ENCODE measurements around the gene CBFA2T2.
"Not testable (repeated sequence)": the region's sequence is repeated elsewhere in the genome, so short reads cannot be mapped to it uniquely, and the experiment has no call there.

The CBFA2T2 gene

DNA sequence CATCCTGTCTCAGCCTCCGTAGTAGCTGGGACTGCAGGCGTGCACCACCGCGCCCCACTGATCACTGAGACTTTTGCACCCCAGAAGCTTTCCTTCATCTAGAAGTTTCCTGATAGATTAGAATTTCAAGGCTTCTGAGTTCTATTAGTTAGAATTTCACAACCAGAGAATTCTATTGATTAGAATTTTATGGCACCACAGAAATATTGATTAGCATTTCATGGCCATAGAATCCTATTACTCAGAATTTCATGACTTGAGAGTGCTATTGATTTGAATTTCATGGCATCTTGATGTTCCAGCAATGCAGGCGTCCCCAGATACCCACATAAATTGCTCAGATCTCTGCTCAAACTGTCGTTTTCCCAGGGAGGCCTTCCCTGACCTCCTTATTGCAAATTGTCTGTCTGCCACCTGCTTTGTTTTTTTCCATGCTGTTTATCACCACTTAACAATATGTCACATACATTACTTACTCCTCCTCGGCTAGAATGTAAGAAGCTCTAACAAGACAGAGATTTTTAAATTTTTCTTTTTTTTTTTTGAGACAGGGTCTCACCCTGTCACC lies 16.9 kb upstream of the CBFA2T2 start:
- no peak for DNase-seq

DNA sequence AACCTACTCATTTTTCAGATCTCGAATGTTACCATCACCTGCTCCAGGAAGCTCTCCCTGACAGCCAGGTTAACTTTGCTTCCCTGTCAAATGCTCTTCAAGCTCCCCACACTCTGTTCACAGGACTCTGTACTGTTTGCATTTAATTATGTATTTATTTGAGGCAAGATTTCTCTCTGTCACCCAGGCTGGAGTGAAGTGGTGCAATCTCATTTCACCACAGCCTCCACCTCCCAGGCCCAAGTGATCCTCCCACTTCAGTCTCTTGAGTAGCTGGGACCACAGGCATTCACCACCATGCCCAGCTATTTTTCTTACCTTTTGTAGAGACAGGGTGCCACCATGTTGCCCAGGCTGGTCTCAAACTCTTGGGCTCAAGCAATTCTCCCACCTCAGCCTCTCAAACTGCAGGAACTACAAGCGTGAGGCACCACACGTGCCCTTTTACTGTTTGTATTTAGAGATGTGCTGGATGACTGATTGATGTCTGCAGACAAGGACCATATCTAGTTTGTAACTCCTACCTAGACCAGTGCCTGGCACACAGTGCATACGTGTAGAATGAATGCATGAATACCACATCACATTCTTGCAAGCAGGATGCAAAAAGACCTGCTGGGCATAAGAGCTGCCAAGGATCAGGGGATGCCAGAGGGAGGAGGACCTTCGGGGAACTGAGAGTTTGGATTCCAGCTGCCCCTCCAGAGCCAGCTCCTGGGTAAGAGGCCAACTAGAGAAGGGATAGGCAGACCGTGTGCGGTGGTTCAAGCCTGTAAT lies 15.6 kb upstream of the CBFA2T2 start:
- no peak for DNase-seq

DNA sequence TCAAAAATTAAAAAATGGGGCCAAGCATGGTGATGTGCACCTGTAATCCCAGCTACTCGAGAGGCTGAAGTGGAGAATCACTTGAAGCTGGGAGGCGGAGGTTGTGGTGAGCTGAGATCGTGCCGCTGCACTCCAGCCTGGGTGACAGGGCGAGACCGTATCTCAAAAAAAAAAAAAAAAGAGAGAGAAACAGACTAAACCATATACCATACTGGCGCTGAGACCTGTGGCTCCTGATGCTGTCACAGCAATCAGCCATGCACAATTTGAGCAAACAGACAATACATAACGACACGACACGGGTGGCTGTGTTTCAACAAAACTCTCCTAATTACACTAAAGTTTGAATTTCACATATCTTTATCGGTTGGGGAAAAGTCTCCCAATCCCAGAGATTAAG lies 14.9 kb upstream of the CBFA2T2 start:
- DNase-seq, result no peak

DNA sequence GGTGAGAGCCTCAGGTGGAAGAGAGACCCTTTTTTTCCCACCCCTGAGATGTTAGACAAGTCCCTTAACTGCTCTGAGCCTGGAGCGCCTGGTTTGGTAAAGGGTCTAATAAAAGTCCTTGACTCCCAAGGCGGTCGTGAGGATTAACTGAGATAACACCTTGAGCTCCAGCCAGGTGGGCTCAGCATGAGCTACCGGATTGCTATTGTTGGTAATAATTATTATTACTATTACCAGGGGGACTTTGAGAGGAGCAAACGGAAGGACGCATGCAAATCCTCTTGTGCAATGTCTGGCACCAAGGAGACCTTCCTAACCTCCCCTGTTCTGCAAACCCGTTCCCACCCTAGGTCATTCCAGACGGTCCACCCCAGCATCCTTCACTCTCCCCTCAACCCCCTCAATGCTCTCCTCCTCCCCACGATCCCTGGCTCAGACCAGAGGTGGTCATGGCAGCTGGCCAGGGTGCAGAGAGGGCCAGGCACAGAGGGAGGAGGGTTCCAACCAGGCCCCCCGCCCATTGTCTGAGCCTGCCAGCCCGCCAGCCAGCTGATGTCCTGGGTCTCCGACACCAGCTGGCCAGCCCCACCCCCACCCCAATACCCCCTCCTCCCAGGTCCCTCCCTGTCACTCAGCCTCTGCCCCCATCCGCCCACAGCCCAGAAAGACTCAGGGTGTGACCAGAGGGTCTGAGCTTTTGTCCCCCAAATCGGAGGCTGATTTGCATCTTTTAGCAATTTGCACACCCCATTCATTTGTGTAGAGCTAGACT lies 14.3 kb upstream of the CBFA2T2 start:
- DNase-seq, result no peak

DNA sequence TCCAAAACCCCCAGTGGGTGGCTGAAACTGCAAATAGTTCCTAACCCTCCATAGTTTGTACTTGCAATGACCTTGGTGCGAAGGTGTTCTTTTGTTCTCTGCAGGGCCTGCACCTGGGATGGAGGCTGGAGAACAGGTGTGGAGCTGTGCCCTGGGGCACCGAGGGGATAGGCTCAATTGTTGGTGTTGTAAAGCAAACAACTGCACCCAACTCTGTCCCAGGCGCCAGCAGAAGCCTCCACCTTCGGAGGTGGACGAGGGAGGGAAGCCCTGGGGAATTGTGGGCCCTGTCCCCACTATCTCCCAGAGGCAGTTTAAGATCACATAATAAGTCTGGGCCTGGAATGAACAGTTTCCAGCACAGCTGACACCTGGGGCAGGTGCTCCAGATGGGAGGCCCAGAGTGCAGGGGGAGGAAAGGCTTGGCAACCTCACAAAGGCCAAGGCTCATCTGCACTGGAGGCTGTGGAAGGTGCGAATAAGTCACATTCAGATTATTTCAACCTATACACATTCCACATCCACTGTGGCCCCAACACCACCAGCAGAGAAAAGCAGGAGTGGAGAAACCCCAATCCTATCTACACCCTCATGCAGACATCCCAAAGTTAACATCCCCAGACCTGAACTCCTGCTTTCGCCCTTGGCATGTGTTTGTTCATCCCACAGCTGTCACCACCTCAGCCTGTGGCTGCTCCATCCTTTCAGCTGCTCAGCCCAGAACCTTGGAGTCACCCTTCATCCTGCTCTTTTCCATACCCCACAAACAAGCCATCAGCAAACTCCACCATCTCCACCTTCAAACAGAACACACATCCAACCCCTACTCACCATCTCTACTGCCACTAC lies 12.3 kb upstream of the CBFA2T2 start:
- DNase-seq, result no peak

DNA sequence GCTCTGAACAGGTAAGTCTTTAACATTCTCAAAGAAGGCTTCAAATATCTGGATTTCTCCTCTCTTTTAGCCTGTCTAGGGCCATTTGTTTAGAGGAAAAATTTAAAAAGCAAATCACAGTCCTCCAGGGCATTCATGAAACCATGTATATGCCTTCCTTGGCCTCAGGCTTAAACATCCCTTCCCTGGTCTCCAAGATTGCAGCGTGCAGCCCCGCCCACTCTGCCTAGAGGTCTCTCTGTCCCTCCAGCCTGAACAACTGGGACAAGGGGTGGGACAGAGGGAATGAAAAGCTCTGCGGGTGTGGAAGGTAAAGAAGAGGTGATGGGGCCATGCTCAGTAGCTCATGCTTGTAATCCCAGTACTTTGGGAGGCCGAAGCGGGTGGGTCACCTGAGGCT lies 9.8 kb upstream of the CBFA2T2 start:
- DNase-seq, result no peak

DNA sequence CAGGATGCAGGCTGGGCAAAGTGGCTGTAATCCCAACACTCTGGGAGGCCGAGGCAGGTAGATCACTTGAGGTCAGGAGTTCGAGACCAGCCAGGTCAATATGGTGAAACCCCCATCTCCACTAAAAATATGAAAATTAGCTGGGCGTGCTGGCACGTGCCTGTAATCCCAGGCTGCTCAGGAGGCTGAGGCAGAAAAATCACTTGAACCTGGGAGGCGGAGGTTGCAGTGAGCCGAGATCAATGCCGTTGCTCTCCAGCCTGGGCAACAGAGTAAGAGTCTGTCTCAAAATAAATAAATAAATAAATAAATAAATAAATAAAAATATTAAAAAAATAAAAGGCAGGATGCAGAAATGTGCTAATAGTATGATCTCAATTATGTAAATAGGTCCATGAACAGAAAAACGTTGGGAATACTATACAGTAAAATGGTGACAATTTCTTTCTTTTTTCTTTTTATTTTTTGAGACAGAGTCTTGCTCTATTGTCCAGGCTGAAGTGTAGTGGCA lies 8.4 kb upstream of the CBFA2T2 start:
- DNase-seq, result no peak

DNA sequence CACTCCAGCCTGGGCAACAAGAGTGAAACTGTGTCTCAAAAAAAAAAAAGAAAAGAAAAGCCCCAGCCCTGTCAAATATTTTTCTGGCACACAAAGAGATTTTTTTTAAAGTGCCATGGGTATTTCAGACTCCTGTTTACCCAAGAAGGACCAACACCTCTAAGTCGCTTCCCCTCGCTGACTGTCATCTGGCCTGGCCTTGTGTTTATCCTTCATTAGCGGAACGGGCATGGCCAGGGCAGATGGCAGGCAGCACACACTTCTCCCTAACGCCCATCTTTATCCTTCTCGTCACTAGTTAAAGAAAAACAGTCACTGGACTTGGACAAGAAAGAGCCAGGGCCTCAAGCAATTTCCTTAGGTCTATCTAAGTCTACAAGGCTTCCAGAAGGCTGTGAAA lies 7.3 kb upstream of the CBFA2T2 start:
- no peak for DNase-seq

DNA sequence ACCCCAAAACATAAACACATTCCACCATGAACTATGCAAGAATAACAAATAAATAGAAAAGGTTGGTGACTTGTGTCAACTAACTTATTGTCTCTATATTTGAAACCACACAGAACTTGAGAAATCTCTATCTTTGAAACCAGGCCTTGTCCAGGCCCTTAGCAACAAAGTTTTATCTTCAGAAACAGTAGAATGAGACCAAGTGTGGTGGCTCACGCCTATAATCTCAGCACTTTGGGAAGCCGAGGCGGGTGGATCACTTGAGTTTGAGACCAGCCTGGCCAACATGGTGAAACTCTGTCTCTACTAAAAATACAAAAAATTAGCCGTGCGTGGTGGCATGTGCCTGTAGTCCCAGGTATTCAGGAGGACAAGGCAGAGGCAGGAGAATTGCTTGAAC lies 6.7 kb upstream of the CBFA2T2 start:
- not testable (repeated sequence) for DNase-seq

DNA sequence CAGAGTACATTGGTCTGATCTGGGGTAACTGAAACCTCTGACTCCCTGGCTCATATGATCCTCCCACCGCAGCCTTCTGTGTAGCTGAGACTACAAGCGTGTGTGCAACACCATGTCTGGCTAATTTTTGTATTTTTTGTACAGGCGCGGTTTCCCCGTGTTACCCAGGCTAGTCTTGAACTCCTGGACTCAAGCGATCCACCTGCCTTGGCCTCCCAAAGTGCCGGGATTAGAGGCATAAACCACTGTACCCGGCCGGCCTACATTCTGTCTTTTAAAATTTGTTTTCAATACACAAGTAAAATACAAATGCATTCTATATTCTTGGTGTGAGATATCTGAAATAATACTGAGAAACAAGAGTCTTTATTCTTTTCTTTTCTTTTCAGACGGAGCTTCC lies 1.7 kb upstream of the CBFA2T2 start:
- DNase-seq, result no peak

DNA sequence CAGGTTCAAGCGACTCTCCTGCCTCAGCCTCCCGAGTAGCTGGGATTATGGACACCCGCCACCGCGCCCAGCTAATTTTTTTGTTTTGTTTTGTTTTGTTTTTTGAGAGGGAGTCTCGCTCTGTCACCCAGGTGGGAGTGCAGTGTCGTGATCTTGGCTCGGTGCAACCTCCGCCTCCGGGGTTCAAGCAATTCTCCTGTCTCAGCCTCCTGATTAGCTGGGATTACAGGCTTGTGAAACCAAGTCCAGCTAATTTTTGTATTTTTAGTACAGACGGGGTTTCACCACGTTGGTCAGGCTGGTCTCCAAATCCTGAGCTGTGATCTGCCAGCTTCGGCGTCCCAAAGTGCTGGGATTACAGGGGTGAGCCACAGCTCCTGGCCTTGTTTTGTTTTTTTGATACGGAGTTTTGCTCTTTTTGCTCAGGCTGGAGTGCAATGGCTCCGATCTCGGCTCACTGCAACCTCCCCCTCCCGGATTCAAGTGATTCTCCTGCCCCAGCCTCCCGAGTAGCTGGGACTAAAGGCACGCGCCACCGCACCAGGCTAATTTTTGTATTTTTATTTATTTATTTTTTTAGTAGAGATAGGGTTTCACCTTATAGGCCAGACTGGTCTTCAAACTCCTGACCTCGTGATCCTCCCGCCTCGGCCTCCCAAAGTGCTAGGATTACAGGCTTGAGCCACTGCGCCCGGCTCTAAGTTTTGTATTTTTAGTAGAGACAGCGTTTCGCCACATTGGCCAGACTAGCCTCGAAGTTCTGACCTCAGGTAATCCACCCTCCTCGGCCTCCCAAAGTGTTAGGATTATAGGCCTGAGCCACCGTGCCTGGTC lies 1.0 kb upstream of the CBFA2T2 start:
- DNase-seq, result not testable (repeated sequence)

DNA sequence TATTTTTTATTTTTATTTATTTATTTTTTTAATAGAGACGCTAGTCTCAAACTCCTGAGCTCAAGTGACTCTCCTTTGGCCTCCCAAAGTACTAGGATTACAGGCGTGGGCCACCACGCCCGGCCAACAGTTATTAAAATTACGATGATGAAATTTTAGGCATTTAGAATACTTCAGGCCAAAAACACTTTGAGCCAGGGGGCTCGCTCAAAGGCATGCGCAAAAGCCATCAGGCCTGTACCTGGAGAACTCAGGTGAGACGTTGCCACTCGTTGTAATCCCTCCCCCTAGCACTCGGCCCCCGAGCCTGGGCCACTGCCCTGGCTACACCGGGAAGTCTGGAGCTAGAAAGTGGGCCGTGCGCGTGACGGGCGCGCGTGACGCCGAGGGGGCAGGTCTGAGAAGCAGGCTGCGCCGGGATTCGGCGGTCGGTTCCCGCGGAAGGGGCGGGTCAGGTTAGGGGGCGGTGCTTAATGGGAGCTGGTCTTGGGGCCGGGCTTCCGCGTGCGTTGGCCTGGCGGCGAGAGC lies 337 bp upstream of the CBFA2T2 start:
- DNase-seq, result peak; percentile 98

DNA sequence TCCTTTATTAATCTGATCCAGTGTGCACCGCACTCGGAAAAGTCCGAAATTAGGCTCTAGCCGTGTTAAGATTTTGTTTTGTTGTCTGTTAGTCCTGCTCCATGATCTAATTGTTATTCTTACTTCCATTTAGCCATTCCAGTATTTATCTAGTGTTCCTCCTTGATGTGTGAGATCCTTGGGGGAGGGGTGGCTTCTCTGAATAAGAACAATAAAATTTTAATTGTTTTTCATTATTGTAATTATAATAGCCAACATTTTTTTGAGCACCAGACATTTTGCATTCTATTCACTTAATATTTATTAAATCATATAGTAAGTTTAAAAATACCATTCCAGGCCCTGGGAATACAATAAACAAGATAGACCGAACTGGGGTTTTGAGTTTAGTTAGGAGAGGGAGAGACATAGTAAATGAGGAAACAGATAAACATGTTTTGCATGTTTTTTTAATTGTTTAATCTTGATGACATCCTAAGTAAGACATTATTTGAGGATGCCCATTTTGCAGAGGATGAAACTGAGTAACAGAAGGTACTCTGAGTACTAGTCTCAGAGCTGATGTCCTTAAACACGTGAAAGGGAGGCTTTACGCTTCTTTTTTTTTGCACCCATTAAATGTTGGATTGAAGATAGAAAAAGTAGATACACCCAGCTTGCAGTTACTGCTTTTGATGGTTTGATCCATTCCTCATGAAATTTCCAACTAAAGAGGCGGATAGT lies 1.2 kb downstream of the CBFA2T2 start:
- no peak for DNase-seq

DNA sequence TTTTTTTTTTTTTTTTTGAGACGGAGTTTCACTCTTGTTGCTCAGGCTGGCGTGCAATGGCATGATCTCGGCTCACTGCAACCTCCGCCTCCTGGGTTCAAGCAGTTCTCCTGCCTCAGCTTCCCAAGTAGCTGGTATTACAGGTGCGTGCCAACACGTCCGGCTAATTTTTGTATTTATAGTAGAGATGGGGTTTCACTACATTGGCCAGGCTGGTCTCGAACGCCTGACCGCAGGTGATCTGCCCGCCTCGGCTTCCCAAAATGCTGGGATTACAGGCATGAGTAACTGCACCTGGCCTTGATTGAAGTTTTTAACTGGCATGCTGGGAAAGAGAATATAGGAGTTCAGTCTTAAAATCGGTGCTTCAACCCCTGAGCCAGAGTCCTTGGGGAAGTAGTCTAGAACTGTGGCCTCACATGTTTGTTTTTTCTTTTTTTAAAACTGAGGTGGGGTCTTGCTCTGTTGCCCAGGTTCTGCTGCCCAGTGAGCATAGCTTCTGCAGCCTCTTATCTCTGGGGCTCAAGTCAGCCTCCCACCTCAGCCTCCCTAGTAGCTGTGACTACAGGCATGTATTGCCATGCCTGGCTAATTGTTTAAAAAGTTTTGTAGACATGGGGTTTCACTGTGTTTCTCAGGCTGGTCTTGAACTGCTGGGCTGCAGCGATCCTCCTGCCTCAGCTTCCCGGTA lies 3.3 kb downstream of the CBFA2T2 start:
- no peak for DNase-seq

DNA sequence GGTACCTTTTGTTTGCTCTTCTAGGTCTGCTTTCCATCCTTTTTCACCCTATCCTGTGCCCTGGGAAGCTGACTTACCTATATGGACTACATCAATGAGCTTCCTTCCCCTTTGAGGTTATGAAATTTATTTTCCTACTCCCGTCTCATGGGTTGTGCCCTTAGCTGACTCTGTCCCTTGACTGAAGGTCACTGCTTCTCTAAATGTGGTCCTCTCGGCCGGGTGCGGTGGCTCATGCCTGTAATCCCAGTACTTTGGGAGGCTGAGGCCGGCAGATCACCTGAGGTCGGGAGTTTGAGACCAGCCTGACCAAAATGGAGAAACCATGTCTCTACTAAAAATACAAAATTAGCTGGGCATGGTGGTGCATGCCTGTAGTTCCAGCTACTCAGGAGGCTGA lies 6.9 kb downstream of the CBFA2T2 start:
- DNase-seq, result not testable (repeated sequence)

DNA sequence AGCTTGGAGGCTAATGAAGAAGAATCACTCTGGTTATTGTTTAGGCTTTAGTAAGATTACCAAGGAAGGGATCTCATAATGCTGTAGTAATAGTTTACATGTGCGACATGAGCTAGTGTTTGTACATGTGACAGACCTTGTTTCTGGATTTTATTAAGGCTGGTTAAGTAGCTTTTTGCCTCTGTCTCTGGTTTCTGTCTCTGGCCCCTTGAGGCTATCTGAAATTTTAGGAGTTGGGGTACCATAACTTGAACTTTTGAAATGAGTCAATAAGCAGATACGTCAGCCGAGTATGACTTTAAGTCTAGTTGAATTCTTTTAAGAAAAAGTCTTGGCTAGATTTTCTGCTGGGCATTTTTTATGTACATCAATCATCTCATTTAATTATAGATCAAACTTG lies 9.5 kb downstream of the CBFA2T2 start:
- no peak for DNase-seq

DNA sequence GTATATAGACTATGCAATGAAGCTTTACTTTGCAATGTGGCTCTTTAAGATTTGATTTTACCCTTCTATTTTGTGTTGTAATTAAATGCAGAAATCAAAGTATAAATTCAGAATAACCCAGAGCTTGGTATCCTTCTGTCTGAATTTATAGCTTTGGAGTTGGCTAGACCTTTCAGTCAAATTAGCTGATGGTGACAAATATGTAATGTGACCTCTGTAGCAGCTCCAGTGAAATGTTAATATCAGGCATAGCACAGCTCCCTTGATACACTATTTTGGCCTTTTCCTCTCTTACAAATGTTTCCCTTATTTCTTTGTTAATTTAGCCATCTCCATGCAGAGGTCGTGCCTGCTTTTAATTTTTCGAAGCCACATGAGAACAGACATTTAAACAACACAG lies 11.1 kb downstream of the CBFA2T2 start:
- no peak for DNase-seq

DNA sequence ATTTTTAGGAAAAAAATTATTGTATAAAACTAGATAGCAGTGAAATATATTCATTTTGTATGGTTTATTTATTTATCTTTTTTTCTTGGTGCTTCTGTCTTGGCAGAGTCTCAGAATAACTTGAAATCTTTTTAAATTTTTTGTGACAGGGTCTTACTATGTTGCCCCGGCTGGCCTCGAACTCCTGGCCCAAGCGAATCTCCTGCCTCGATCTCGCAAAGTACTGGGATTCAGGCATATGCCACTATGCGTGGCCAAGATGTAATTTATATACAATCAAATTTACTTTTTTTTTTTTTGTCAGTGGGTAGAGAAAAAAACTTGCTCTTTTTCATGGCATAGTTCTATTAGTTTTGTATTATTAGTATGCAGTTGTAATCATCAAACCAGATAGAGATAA lies 13.7 kb downstream of the CBFA2T2 start:
- DNase-seq, result no peak

DNA sequence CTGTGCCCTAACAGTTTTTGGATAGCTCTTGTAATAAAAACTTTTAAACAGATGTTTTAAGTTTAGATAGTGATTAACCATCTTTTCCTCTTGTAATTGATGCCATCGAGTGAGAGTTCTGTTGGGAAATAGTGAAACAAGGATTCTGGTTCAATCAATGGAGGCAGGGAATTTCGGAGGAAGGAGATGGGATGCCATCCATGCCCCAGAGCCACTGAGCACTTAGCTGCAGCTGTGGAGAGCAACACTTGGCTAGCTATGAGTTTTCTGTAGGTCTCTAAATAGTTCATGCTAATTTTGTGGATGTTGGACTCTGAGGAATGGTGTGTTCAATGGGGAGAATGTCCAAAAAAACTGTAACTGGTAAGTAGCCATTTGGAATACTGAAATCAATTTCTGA lies 16.7 kb downstream of the CBFA2T2 start:
- no peak for DNase-seq

DNA sequence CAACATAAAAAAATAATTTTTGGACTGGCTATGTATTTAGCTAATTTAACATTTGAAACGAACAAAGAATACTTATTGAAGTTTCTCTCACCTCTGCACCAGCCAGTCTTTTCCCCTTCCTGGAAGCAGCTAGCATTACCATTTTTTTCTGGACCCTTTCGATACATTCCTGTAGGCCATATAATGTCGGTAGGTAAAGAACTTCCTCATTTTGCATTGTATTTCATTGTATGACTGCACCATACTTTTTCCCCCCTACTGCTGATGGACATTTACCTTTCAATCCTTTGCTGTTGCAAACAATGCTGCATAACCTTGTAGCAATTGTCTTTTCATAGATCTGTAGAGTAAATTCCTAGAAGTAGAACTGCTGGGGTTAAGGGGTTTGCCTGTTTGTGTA lies 17.6 kb downstream of the CBFA2T2 start:
- DNase-seq, result no peak

All from stimulated activated CD4-positive, alpha-beta T cell treated with anti-CD3 and anti-CD28 coated beads, Interleukin-1b, Interleukin-23, amount 100 ng/mL, for 48 hours (primary cell).